ENCODE results near the gene KEL.

The KEL gene

DNA sequence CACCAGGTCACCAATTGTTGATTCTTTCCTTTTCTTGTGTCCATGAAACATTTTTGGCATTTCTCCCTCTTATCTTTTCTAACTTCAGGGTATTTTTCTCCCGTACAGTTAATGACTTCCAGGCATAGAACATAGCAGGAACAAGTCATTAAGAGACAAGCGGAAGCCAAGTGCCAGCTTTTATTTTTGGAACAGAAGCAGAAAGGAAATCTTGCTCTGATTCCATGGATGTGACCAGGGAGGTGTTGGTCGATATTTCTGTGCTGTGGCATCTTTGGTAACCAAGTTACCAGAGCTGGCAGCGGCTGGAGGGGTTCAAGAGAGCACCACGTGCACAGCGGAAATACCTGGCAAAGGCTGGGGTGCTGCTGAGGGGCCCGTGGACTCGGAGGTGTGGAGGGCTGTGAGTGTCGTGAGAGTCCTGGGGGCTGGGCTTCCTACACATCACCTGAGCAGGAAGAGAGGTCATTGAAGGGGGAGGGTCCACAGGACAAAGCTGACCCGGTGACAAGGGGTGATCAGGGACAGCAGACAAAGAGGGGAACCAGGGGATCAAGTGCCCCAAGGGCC is 21.1 kb downstream of the KEL start:
- TF ChIP-seq EZH2 (IDR thresholded peaks at IDR 0.05) (no peak), FOXP2 (optimal IDR thresholded peaks at IDR 0.05; ENCODE audit: control extremely low read depth, extremely low read length, insufficient read depth) (no peak), POLR2AphosphoS5 (IDR thresholded peaks at IDR 0.05; ENCODE audit: borderline replicate concordance, low read depth, low read length) (no peak)
- no peak overlapping the region for H3K27ac ChIP-seq
- no peaks in the 10 kb centered on the region for H3K9me3 ChIP-seq (ENCODE audit: low read depth, low read length)
- no peak overlapping the region for H3K4me3 ChIP-seq
- DNase-seq (ENCODE audit: low read depth, low spot score): no peak
- no peak overlapping the region for H3K9ac ChIP-seq (ENCODE audit: insufficient read length)
- H3K36me3 ChIP-seq (ENCODE audit: insufficient read depth, low read length): no peaks in the 10 kb centered on the region

DNA sequence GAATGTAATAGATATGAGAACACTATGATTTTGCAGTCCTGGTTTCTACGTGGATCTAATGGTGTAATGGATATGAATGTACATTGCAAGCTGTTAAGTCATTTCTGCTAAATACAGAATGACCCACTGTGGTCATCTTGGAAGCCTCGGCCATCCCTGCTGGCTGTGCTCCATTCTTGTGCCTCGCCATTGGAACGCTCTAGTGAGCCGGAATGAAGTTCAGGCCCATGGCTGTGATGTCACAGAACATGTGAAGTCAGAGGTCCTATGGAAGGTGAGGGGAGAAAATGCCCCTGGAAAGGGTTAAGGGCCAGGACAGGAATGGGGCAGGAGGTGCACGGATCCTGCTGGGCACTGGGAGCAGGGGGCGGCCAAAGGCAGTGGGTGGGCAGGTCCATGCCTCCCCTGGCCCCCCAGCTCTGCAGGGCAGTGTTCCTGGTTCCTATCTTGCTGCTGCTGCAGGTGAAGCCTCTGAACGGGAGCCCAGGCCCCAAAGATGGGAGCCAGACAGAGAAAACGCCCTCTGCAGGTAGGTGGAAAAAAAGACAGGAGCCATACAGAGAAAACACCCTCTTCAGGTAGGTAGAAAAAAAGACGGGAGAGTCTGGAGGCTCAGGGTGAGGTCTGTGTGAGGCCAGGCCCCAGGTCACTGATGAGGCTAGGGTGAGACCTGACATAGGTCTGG is 22.8 kb downstream of the KEL start, which contains the start of gene LLCFC1:
Gene LLCFC1 (plus strand): TSS at position 259 of the 685 bp plus-strand sequence. CDS start 138 bp downstream, at position 397.
- Histone ChIP-seq H3K36me3 (ENCODE audit: insufficient read depth, low read length) (no peaks in the 10 kb centered on the region), H3K9ac (ENCODE audit: insufficient read length) (no peak within 1 kb of the TSS), H3K27ac (no peak within 1 kb of the TSS), H3K9me3 (ENCODE audit: low read depth, low read length) (no peaks in the 10 kb centered on the region), H3K4me3 (no peak within 1 kb of the TSS)
- no peak for TF ChIP-seq FOXP2 (optimal IDR thresholded peaks at IDR 0.05; ENCODE audit: control extremely low read depth, extremely low read length, insufficient read depth)
- no peak for TF ChIP-seq EZH2 (IDR thresholded peaks at IDR 0.05)
- no peak for TF ChIP-seq POLR2AphosphoS5 (IDR thresholded peaks at IDR 0.05; ENCODE audit: borderline replicate concordance, low read depth, low read length)
- DNase-seq (ENCODE audit: low read depth, low spot score): no peak

DNA sequence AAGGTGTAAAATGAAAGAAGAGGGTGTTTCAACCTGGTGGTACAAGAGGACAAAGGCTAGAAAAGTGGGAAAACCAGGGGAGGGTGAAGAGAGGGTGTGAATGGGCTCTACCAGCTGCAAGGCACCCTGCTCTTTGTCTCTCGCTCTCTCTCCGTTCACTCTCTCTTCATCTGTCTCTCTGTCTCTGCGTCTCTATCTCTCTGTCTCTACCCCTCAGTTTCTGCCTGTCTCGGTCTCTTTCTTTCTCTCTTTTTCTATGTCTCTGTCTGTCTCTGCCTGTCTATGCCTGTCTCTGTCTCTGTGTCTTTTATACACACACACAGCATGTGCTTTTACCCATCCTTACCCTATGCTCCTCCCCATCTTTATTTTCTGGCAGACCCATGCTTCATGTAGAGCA is 23.6 kb downstream of the KEL start:
- no peak for DNase-seq (ENCODE audit: low read depth, low spot score)
- Histone ChIP-seq H3K9me3 (ENCODE audit: low read depth, low read length) (no peaks in the 10 kb centered on the region), H3K36me3 (ENCODE audit: insufficient read depth, low read length) (no peaks in the 10 kb centered on the region), H3K27ac (no peak overlapping the region), H3K9ac (ENCODE audit: insufficient read length) (no peak overlapping the region), H3K4me3 (no peak overlapping the region)
- TF ChIP-seq FOXP2 (optimal IDR thresholded peaks at IDR 0.05; ENCODE audit: control extremely low read depth, extremely low read length, insufficient read depth) (no peak), EZH2 (IDR thresholded peaks at IDR 0.05) (no peak), POLR2AphosphoS5 (IDR thresholded peaks at IDR 0.05; ENCODE audit: borderline replicate concordance, low read depth, low read length) (no peak)

- TF ChIP-seq POLR2AphosphoS5 (IDR thresholded peaks at IDR 0.05; ENCODE audit: borderline replicate concordance, low read depth, low read length) (no peak), FOXP2 (optimal IDR thresholded peaks at IDR 0.05; ENCODE audit: control extremely low read depth, extremely low read length, insufficient read depth) (no peak), EZH2 (IDR thresholded peaks at IDR 0.05) (no peak)
- Histone ChIP-seq H3K9me3 (ENCODE audit: low read depth, low read length) (no peaks in the 10 kb centered on the region), H3K36me3 (ENCODE audit: insufficient read depth, low read length) (no peaks in the 10 kb centered on the region), H3K27ac (no peak overlapping the region), H3K9ac (ENCODE audit: insufficient read length) (no peak overlapping the region), H3K4me3 (no peak overlapping the region)
- DNase-seq (ENCODE audit: low read depth, low spot score): no peak
Measured at GRCh38 chr7:142935941-142936565, 26.1 kb downstream of the KEL start.

DNA sequence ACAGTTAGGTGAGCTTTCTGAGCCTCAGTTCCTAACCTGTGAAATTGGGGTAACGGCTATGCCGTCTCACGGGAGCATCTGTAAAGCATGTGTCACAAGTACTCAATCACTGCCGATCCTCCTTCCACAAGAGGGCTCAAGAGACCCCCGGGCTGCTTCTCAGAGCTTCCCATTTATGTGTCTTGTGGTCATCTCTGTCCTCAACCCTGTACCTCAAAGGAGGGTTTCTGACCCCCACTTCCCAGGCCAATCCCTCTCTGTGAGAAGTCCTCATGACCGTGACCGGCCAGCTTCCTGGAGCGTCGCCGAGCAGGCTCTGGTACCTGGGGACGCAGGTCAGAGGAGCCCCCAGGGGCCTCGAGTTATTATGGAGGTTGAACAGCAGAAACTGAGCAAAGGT is 28.1 kb downstream of the KEL start:
- Histone ChIP-seq H3K9ac (ENCODE audit: insufficient read length) (no peak overlapping the region), H3K9me3 (ENCODE audit: low read depth, low read length) (no peaks in the 10 kb centered on the region), H3K36me3 (ENCODE audit: insufficient read depth, low read length) (no peaks in the 10 kb centered on the region), H3K27ac (no peak overlapping the region), H3K4me3 (no peak overlapping the region)
- TF ChIP-seq EZH2 (IDR thresholded peaks at IDR 0.05) (no peak), POLR2AphosphoS5 (IDR thresholded peaks at IDR 0.05; ENCODE audit: borderline replicate concordance, low read depth, low read length) (no peak), FOXP2 (optimal IDR thresholded peaks at IDR 0.05; ENCODE audit: control extremely low read depth, extremely low read length, insufficient read depth) (no peak)
- no peak for DNase-seq (ENCODE audit: low read depth, low spot score)

DNA sequence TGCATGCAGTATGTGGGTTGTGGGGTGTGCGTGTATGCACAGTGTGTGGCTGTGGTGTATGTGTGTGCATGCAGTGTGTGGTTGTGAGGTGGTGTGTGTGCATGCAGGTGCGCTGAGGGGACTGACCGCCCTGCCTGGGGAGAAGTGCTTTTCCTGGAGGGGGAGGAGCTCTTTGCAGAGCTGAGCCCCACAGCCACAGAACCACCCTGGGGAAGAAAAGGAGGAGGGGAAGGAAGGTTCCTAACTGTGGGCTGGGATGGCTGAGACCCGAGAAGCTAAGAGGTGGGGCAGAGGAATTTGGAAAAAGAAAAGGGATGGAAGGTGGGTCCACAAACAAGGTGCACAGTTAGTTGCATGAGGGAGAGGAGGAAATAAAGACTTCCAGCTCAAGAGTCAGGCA is 28.5 kb downstream of the KEL start, which contains the start of gene TRPV5:
Gene TRPV5 (minus strand): TSS at position 123 of the 400 bp plus-strand sequence. CDS start 287 bp downstream, outside the sequence.
- DNase-seq (ENCODE audit: low read depth, low spot score): no peak
- H3K9ac ChIP-seq (ENCODE audit: insufficient read length): no peak within 1 kb of the TSS
- H3K36me3 ChIP-seq (ENCODE audit: insufficient read depth, low read length): no peaks in the 10 kb centered on the region
- TF ChIP-seq EZH2 (IDR thresholded peaks at IDR 0.05) (no peak), FOXP2 (optimal IDR thresholded peaks at IDR 0.05; ENCODE audit: control extremely low read depth, extremely low read length, insufficient read depth) (no peak), POLR2AphosphoS5 (IDR thresholded peaks at IDR 0.05; ENCODE audit: borderline replicate concordance, low read depth, low read length) (no peak)
- H3K4me3 ChIP-seq: no peak within 1 kb of the TSS
- no peak within 1 kb of the TSS for H3K27ac ChIP-seq
- no peaks in the 10 kb centered on the region for H3K9me3 ChIP-seq (ENCODE audit: low read depth, low read length)

- Histone ChIP-seq H3K27ac (no peak overlapping the region), H3K9ac (ENCODE audit: insufficient read length) (no peak overlapping the region), H3K36me3 (ENCODE audit: insufficient read depth, low read length) (no peaks in the 10 kb centered on the region), H3K9me3 (ENCODE audit: low read depth, low read length) (no peaks in the 10 kb centered on the region), H3K4me3 (no peak overlapping the region)
- no peak for DNase-seq (ENCODE audit: low read depth, low spot score)
- TF ChIP-seq EZH2 (IDR thresholded peaks at IDR 0.05) (no peak), FOXP2 (optimal IDR thresholded peaks at IDR 0.05; ENCODE audit: control extremely low read depth, extremely low read length, insufficient read depth) (no peak), POLR2AphosphoS5 (IDR thresholded peaks at IDR 0.05; ENCODE audit: borderline replicate concordance, low read depth, low read length) (no peak)
Measured at GRCh38 chr7:142933092-142933475, 29.1 kb downstream of the KEL start.

DNA sequence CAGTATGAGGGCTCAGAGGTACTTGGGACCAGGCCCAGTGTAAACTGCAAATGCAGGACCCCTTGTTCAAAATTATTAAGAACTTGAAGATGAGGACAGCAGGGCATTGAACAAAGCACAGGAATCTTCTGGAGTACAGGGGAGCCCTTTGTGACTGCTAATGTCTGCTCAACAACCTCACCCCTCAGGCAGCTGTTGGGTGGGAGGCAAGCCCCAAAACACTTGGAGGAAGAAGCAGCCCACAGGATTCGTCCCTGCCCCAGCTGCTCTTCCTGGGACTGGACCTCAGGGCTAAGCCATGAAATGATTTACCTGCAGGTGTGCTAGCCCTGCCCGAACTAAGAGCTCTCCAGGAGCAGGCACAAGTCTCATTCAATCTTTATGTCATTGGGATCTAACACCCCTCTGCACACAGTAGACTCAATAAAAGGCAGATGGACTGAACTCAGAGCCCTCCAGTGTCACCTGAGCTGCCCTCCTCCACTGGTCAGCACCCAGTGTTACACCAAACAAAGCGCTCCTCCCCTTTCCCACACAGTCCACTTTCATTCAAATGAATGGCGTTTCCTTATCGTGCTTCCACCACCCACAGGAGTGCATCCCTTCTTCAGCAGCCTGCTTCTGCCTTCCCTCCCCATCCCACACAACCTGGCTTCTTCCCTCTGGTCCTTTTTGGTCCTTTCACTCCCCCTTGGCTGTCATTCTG is 29.6 kb downstream of the KEL start:
- Histone ChIP-seq H3K9ac (ENCODE audit: insufficient read length) (no peak overlapping the region), H3K27ac (no peak overlapping the region), H3K36me3 (ENCODE audit: insufficient read depth, low read length) (no peaks in the 10 kb centered on the region), H3K9me3 (ENCODE audit: low read depth, low read length) (no peaks in the 10 kb centered on the region), H3K4me3 (no peak overlapping the region)
- DNase-seq (ENCODE audit: low read depth, low spot score): no peak
- no peak for TF ChIP-seq POLR2AphosphoS5 (IDR thresholded peaks at IDR 0.05; ENCODE audit: borderline replicate concordance, low read depth, low read length)
- TF ChIP-seq EZH2 (IDR thresholded peaks at IDR 0.05): no peak
- TF ChIP-seq FOXP2 (optimal IDR thresholded peaks at IDR 0.05; ENCODE audit: control extremely low read depth, extremely low read length, insufficient read depth): no peak

Measured in SK-N-MC (cell line).